H9 (cell line): Measurements from ENCODE around the gene UROS. TPM values are rescaled to one million over a fixed set of nuclear protein-coding genes. Genes with fewer than 3 reads are reported as not detected.

Experiments
- DNase-seq: peaks from one replicate; pipeline ENCODE4 v3.0.0-alpha.2; 2017
- H2AFZ ChIP-seq: one replicate; pipeline ENCODE4 v1.6.1; 2013; ENCODE audit warnings: mild to moderate bottlenecking, low read length, control low read depth, moderate library complexity
- H2AK5ac ChIP-seq: 2 replicates; pipeline ENCODE4 v1.6.1; 2013; ENCODE audit warnings: low read length, control low read depth, mixed read lengths; ENCODE audit not compliant: insufficient read length
- H2BK120ac ChIP-seq: one replicate; pipeline ENCODE4 v1.6.1; 2013; ENCODE audit warnings: low read depth, mild to moderate bottlenecking, low read length, control low read depth, inconsistent platforms; ENCODE audit not compliant: poor library complexity, severe bottlenecking
- H2BK12ac ChIP-seq: 2 replicates; pipeline ENCODE4 v1.6.1; 2013; ENCODE audit warnings: low read length, control low read depth, mixed read lengths, low read depth; ENCODE audit not compliant: insufficient read length
- H2BK15ac ChIP-seq: 2 replicates; pipeline ENCODE4 v1.6.1; 2013; ENCODE audit warnings: low read depth, low read length, control low read depth
- H2BK20ac ChIP-seq: one replicate; pipeline ENCODE4 v1.6.1; 2013; ENCODE audit warnings: low read depth, mild to moderate bottlenecking, low read length, control low read depth, inconsistent platforms; ENCODE audit not compliant: poor library complexity, severe bottlenecking
- H2BK5ac ChIP-seq: 2 replicates; pipeline ENCODE4 v1.6.1; 2013; ENCODE audit warnings: low read length, control low read depth, mixed read lengths; ENCODE audit not compliant: insufficient read length
- H3K14ac ChIP-seq: 2 replicates; pipeline ENCODE4 v1.6.1; 2013; ENCODE audit warnings: low read length, control low read depth; ENCODE audit not compliant: insufficient read depth
- H3K18ac ChIP-seq: 2 replicates; pipeline ENCODE4 v1.6.1; 2013; ENCODE audit warnings: low read depth, mild to moderate bottlenecking, mixed read lengths, low read length, control low read depth; ENCODE audit not compliant: insufficient read length
- H3K23ac ChIP-seq: 2 replicates; pipeline ENCODE4 v1.6.1; 2013; ENCODE audit warnings: low read length, control low read depth, mixed read lengths, low read depth; ENCODE audit not compliant: insufficient read length
- H3K23me2 ChIP-seq: 2 replicates; pipeline ENCODE4 v1.6.1; 2013; ENCODE audit warnings: low read depth, mild to moderate bottlenecking, mixed read lengths, low read length, control low read depth; ENCODE audit not compliant: insufficient read length, poor library complexity, severe bottlenecking
- H3K27ac ChIP-seq: 2 replicates; pipeline ENCODE4 v1.5.1; 2013; ENCODE audit warnings: low read length, control low read depth, mixed read lengths, low read depth; ENCODE audit not compliant: insufficient read length
- H3K27me3 ChIP-seq: 2 replicates; pipeline ENCODE4 v1.6.1; 2013; ENCODE audit warnings: low read length, control low read depth, inconsistent platforms; ENCODE audit not compliant: insufficient read depth
- H3K4ac ChIP-seq: 2 replicates; pipeline ENCODE4 v1.6.1; 2013; ENCODE audit warnings: low read depth, mild to moderate bottlenecking, control low read depth, inconsistent platforms, low read length, moderate library complexity
- H3K4me1 ChIP-seq: 2 replicates; pipeline ENCODE4 v1.6.1; 2013; ENCODE audit warnings: low read length, control low read depth, inconsistent platforms; ENCODE audit not compliant: insufficient read depth
- H3K4me2 ChIP-seq: 2 replicates; pipeline ENCODE4 v1.6.1; 2013; ENCODE audit warnings: low read length, control low read depth, mixed read lengths; ENCODE audit not compliant: insufficient read length, insufficient read depth
- H3K56ac ChIP-seq: 2 replicates; pipeline ENCODE4 v1.6.1; 2013; ENCODE audit warnings: low read depth, mild to moderate bottlenecking, mixed read lengths, low read length, control low read depth; ENCODE audit not compliant: insufficient read length
- H3K79me1 ChIP-seq: 2 replicates; pipeline ENCODE4 v1.6.1; 2013; ENCODE audit warnings: low read depth, mild to moderate bottlenecking, moderate library complexity, low read length, control low read depth, inconsistent platforms; ENCODE audit not compliant: insufficient read depth, poor library complexity, severe bottlenecking
- H3K79me2 ChIP-seq: 2 replicates; pipeline ENCODE4 v1.6.1; 2013; ENCODE audit warnings: low read length, control low read depth, inconsistent platforms; ENCODE audit not compliant: insufficient read depth
- H3K9ac ChIP-seq: 2 replicates; pipeline ENCODE4 v1.6.1; 2013; ENCODE audit warnings: low read length, control low read depth, mixed read lengths; ENCODE audit not compliant: insufficient read length; ENCODE audit errors: extremely low read depth
- H3K9me3 ChIP-seq: one replicate; pipeline ENCODE4 v1.6.1; 2013; ENCODE audit warnings: low read depth, low read length, inconsistent platforms; ENCODE audit not compliant: control insufficient read depth
- H3T11ph ChIP-seq: one replicate; pipeline ENCODE4 v1.6.1; 2013; ENCODE audit warnings: mild to moderate bottlenecking, low read length, control low read depth, inconsistent platforms
- H4K20me1 ChIP-seq: one replicate; pipeline ENCODE4 v1.6.1; 2013; ENCODE audit not compliant: control insufficient read depth, insufficient read length, insufficient read depth
- H4K5ac ChIP-seq: 2 replicates; pipeline ENCODE4 v1.6.1; 2013; ENCODE audit warnings: low read depth, mild to moderate bottlenecking, mixed read lengths, low read length, control low read depth; ENCODE audit not compliant: insufficient read length
- H4K8ac ChIP-seq: replicated peaks from 2 replicates; pipeline ENCODE4 v1.6.1; 2013; ENCODE audit warnings: low read length, control low read depth, mixed read lengths, low read depth; ENCODE audit not compliant: insufficient read length
- H4K91ac ChIP-seq: 2 replicates; pipeline ENCODE4 v1.6.1; 2013; ENCODE audit warnings: low read depth, mild to moderate bottlenecking, moderate library complexity, mixed read lengths, low read length, control low read depth; ENCODE audit not compliant: insufficient read length
- H3K27ac Mint-ChIP-seq, 3 experiments: 2 replicates in 2 of 3; 3 replicates in 1 of 3; pipeline ENCODE4 v1.8.0; 2020 to 2021; ENCODE audit warnings: mixed read lengths in 3 of 3, mild to moderate bottlenecking in 1 of 3, moderate library complexity in 1 of 3
- H3K27me3 Mint-ChIP-seq: 2 replicates; pipeline ENCODE4 v1.8.0; 2021; ENCODE audit warnings: low read depth, mild to moderate bottlenecking, moderate library complexity, mixed read lengths
- H3K36me3 Mint-ChIP-seq, 3 experiments: 2 replicates in 2 of 3; 3 replicates in 1 of 3; pipeline ENCODE4 v1.8.0; 2020 to 2021; ENCODE audit warnings: low read depth in 3 of 3, mixed read lengths in 3 of 3; ENCODE audit not compliant: insufficient read depth in 1 of 3
- H3K4me1 Mint-ChIP-seq, 2 experiments: 2 replicates each; pipeline ENCODE4 v1.8.0; 2020; ENCODE audit warnings: mixed read lengths in 2 of 2
- H3K4me3 Mint-ChIP-seq, 2 experiments: 2 replicates in 1 of 2; 3 replicates in 1 of 2; pipeline ENCODE4 v1.8.0; 2020 to 2021; ENCODE audit warnings: mild to moderate bottlenecking in 2 of 2, mixed read lengths in 2 of 2, moderate library complexity in 1 of 2
- H3K9me3 Mint-ChIP-seq, 2 experiments: 2 replicates in 1 of 2; 3 replicates in 1 of 2; pipeline ENCODE4 v1.8.0; 2020; ENCODE audit warnings: mild to moderate bottlenecking in 2 of 2, mixed read lengths in 2 of 2, moderate library complexity in 1 of 2
- CTCF ChIP-seq: fragments of 200-600 bp; sonication (generic); conservative IDR thresholded peaks from 3 replicates; pipeline ENCODE4 v1.8.0; 2021; ENCODE audit warnings: antibody characterized with exemption, mild to moderate bottlenecking
- WGBS: extraction: QIAGEN DNeasy Blood & Tissue Kit; methylation state at CpG from one replicate; pipeline ENCODE4 v1.1.7; 2013; ENCODE audit warnings: missing lambda C conversion rate, low lambda C conversion rate, mixed read lengths; ENCODE audit not compliant: insufficient read length; ENCODE audit errors: extremely low coverage; 5-methylcytosine and 5-hydroxymethylcytosine counted together
- total RNA-seq: library from RNA; stranded (reverse); gene quantifications from 2 replicates; pipeline ENCODE4 v1.2.1, GENCODE V29; 2021

The UROS gene
- total RNA-seq, 1 experiment from 2014 or later = 42.3 TPM

DNA sequence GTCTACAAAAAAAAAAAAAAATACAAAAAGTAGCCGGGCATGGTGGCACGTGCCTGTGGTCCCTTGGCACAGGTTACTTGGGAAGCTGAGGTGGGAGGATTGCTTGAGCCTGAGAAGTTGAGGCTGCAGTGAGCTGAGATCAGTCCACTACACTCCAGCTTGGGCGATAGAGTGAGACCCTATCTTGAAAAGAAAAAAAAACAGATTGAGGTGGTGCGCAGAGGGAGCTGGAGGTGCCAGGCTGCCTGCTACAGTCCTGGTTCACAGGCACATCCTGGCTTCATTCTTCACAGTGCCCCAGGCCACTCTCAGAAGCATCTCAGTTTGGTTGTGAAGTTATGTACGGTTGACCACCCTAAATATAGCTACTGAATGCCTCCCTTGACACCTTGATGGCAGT, 52.2 kb downstream of the UROS start:
- Histone ChIP-seq H2BK20ac (no peak overlapping the region), H2BK12ac (no peak overlapping the region), H3K79me2 (no peaks in the 10 kb centered on the region), H2BK120ac (no peak overlapping the region), H4K20me1 (no peaks in the 10 kb centered on the region), H3K18ac (no peak overlapping the region), H3K27me3 (no peaks in the 10 kb centered on the region), H4K5ac (no peak overlapping the region), H4K91ac (no peak overlapping the region), H3K4me2 (no peak overlapping the region), H3K27ac (no peak overlapping the region), H2BK5ac (no peak overlapping the region), H3T11ph (no peak overlapping the region), H4K8ac (no peak overlapping the region), H3K23ac (no peak overlapping the region), H3K4me1 (no peaks in the 10 kb centered on the region), H3K23me2 (no peaks in the 10 kb centered on the region), H3K4ac (no peak overlapping the region), H3K14ac (no peak overlapping the region), H3K9ac (no peak overlapping the region), H2AFZ (no peak overlapping the region), H3K56ac (no peak overlapping the region), H3K79me1 (no peaks in the 10 kb centered on the region), H2BK15ac (no peak overlapping the region), H2AK5ac (no peak overlapping the region), H3K9me3 (no peaks in the 10 kb centered on the region)
- TF ChIP-seq CTCF = no peak
- no peak for DNase-seq
- Mint-ChIP-seq H3K4me1 (no peaks in the 10 kb centered on the region), H3K27me3 (no peaks in the 10 kb centered on the region), H3K4me3 (no peak overlapping the region), H3K36me3 (peaks cover 0 to 10% (median 0%) of the 10 kb centered on the region in 3 experiments; a peak in 3 of 7 replicates), H3K27ac (no peak overlapping the region; a peak in 1 of 7 replicates), H3K9me3 (no peaks in the 10 kb centered on the region; a peak in 1 of 5 replicates)
- WGBS = no CpG with 5 or more reads among the region's 5 CpGs
